Parathyroid adenoma (tissue), 2 donors: ENCODE results near the gene TEX30.

Experiments used
- H2AFZ ChIP-seq: fragments of 300-600 bp; sonication (generic); one replicate; pipeline ENCODE4 v1.7.0; 2017; ENCODE audit warnings: antibody characterized with exemption, mild to moderate bottlenecking
- H3K27ac ChIP-seq: fragments of 300-600 bp; sonication (generic); one replicate; pipeline ENCODE4 v1.7.0; 2017
- H3K27me3 ChIP-seq: fragments of 300-600 bp; sonication (generic); one replicate; pipeline ENCODE4 v1.7.0; 2017; ENCODE audit warnings: low read length; ENCODE audit not compliant: control insufficient read depth, insufficient read depth
- H3K36me3 ChIP-seq: fragments of 300-600 bp; sonication (generic); one replicate; pipeline ENCODE4 v1.7.0; 2017; ENCODE audit warnings: low read length; ENCODE audit not compliant: control insufficient read depth, insufficient read depth
- H3K4me1 ChIP-seq: fragments of 300-600 bp; sonication (generic); one replicate; pipeline ENCODE4 v1.7.0; 2017; ENCODE audit warnings: control low read depth
- H3K4me2 ChIP-seq: fragments of 300-600 bp; sonication (generic); one replicate; pipeline ENCODE4 v1.7.0; 2017; ENCODE audit warnings: low read length
- H3K4me3 ChIP-seq: fragments of 300-600 bp; sonication (generic); one replicate; pipeline ENCODE4 v1.7.0; 2017; ENCODE audit warnings: low read depth, low read length
- H3K79me2 ChIP-seq: fragments of 300-600 bp; sonication (generic); one replicate; pipeline ENCODE4 v1.7.0; 2017; ENCODE audit warnings: control low read depth
- H3K9ac ChIP-seq: fragments of 300-600 bp; sonication (generic); one replicate; pipeline ENCODE4 v1.7.0; 2017; ENCODE audit warnings: mild to moderate bottlenecking
- H3K9me3 ChIP-seq: fragments of 300-600 bp; sonication (generic); one replicate; pipeline ENCODE4 v1.7.0; 2017; ENCODE audit warnings: low read length; ENCODE audit not compliant: control insufficient read depth
- TF ChIP-seq, protein P1 (sequence below): fragments of 300-600 bp; sonication (generic); IDR thresholded peaks from one replicate; pipeline ENCODE4 v1.7.0; 2017; ENCODE audit warnings: antibody characterized with exemption, mild to moderate bottlenecking
- donor health status: primary hyperparathyroidism.

TEX30 gene

GRCh38 chr13:102774214-102774568 is 605 bp upstream of the TEX30 start:
- Histone ChIP-seq H3K4me2 (peak overlapping the region; percentile 86), H3K36me3 (no peaks in the 10 kb centered on the region), H3K27me3 (no peaks in the 10 kb centered on the region), H3K4me1 (no peaks in the 10 kb centered on the region), H3K9me3 (no peaks in the 10 kb centered on the region), H2AFZ (peak overlapping the region; percentile 93), H3K4me3 (peak overlapping the region; percentile 76), H3K9ac (no peak overlapping the region), H3K27ac (no peak overlapping the region), H3K79me2 (no peaks in the 10 kb centered on the region)
- TF ChIP-seq, protein P1, sequence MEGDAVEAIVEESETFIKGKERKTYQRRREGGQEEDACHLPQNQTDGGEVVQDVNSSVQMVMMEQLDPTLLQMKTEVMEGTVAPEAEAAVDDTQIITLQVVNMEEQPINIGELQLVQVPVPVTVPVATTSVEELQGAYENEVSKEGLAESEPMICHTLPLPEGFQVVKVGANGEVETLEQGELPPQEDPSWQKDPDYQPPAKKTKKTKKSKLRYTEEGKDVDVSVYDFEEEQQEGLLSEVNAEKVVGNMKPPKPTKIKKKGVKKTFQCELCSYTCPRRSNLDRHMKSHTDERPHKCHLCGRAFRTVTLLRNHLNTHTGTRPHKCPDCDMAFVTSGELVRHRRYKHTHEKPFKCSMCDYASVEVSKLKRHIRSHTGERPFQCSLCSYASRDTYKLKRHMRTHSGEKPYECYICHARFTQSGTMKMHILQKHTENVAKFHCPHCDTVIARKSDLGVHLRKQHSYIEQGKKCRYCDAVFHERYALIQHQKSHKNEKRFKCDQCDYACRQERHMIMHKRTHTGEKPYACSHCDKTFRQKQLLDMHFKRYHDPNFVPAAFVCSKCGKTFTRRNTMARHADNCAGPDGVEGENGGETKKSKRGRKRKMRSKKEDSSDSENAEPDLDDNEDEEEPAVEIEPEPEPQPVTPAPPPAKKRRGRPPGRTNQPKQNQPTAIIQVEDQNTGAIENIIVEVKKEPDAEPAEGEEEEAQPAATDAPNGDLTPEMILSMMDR: no peak

GRCh38 chr13:102772042-102772425 is 1.6 kb downstream of the TEX30 start:
- Histone ChIP-seq H3K27me3 (no peaks in the 10 kb centered on the region), H3K27ac (no peak overlapping the region), H3K9me3 (no peaks in the 10 kb centered on the region), H3K36me3 (no peaks in the 10 kb centered on the region), H3K9ac (no peak overlapping the region), H3K4me3 (no peak overlapping the region), H3K4me1 (no peaks in the 10 kb centered on the region), H3K79me2 (no peaks in the 10 kb centered on the region), H2AFZ (no peak overlapping the region), H3K4me2 (no peak overlapping the region)
- TF ChIP-seq, protein P1: no peak

DNA sequence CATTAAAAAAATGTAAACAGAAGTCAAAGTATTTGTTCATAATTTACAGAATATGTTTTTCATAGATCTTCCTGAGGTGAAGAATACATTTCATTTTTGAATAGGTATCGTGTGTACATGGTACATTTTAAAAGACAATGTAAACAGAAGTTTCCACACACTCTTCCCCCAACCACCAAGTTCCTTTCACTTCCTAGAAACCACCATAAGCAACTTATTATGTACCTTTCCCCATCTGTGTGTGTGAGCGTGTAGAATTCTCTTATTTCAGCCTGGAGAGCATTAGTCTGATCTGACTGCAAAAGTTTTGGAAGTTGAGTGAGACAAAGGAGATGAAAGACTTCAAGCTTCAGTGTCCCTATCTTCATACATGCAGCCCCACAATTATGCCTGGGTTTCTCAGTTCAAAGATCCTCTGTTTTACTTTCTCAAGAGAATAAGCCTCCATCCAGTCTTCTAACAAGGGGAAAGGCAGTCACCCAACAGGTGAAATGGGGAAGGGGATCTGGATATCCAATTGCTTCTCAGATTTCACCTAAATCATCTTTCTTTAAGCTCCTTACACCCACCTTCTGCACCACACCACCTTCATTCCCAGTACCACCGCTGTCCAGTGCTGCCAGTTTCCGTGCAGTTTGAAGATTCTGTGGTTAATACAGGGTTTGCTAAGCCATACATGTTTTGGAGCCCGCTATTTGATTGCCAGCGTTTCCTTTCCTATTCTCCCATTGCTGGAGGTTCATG is 2.1 kb downstream of the TEX30 start:
- Histone ChIP-seq H3K36me3 (no peaks in the 10 kb centered on the region), H3K4me3 (no peak overlapping the region), H3K27ac (no peak overlapping the region), H3K4me2 (no peak overlapping the region), H3K9ac (no peak overlapping the region), H3K9me3 (no peaks in the 10 kb centered on the region), H3K4me1 (no peaks in the 10 kb centered on the region), H3K79me2 (no peaks in the 10 kb centered on the region), H2AFZ (no peak overlapping the region), H3K27me3 (no peaks in the 10 kb centered on the region)
- TF ChIP-seq, protein P1: no peak

DNA sequence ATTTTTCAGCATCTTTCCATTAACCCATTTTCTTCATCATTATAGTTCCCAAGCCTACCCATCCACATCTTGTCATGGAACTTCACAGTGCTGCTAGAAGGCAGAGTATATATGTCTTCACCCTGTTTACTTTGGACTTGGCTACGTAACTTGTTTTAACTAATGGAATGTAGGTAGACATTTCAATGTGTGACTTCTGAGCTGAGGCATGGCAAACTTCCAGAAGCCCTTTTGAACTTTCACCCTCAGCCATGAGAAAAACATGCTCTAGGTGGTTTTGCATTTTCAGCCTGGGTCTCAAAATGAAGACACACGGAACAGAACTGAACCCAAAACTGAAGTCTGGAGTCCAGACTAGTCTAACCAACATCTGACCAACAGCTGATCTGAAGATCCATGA is 3.2 kb downstream of the TEX30 start:
- no peak overlapping the region for H3K27ac ChIP-seq
- H3K9me3 ChIP-seq: no peaks in the 10 kb centered on the region
- H3K4me2 ChIP-seq: no peak overlapping the region
- TF ChIP-seq, protein P1: no peak
- no peaks in the 10 kb centered on the region for H3K79me2 ChIP-seq
- no peaks in the 10 kb centered on the region for H3K36me3 ChIP-seq
- no peak overlapping the region for H3K4me3 ChIP-seq
- H3K4me1 ChIP-seq: no peaks in the 10 kb centered on the region
- H3K27me3 ChIP-seq: no peaks in the 10 kb centered on the region
- no peak overlapping the region for H3K9ac ChIP-seq
- H2AFZ ChIP-seq: no peak overlapping the region

- no peaks in the 10 kb centered on the region for H3K79me2 ChIP-seq
- H3K27ac ChIP-seq: no peak overlapping the region
- H3K4me2 ChIP-seq: no peak overlapping the region
- no peaks in the 10 kb centered on the region for H3K4me1 ChIP-seq
- no peaks in the 10 kb centered on the region for H3K27me3 ChIP-seq
- TF ChIP-seq, protein P1: no peak
- no peak overlapping the region for H2AFZ ChIP-seq
- no peaks in the 10 kb centered on the region for H3K36me3 ChIP-seq
- no peaks in the 10 kb centered on the region for H3K9me3 ChIP-seq
- H3K4me3 ChIP-seq: no peak overlapping the region
- no peak overlapping the region for H3K9ac ChIP-seq
Measured at GRCh38 chr13:102769679-102770078, 3.9 kb downstream of the TEX30 start.
